Hematopoietic multipotent progenitor cell treated with erythropoietin and hydrocortisone succinate and interleukin-3 and kit ligand, for 4 days (in vitro differentiated cells): ENCODE data around the gene ABLIM2.

Experiments
- DNase-seq: peaks from one replicate; pipeline ENCODE4 v3.0.0-alpha.2; 2015

The ABLIM2 gene

GRCh38 chr4:8192748-8193738, 34.4 kb upstream of the ABLIM2 start:
- DNase-seq, result peak; percentile 96

DNA sequence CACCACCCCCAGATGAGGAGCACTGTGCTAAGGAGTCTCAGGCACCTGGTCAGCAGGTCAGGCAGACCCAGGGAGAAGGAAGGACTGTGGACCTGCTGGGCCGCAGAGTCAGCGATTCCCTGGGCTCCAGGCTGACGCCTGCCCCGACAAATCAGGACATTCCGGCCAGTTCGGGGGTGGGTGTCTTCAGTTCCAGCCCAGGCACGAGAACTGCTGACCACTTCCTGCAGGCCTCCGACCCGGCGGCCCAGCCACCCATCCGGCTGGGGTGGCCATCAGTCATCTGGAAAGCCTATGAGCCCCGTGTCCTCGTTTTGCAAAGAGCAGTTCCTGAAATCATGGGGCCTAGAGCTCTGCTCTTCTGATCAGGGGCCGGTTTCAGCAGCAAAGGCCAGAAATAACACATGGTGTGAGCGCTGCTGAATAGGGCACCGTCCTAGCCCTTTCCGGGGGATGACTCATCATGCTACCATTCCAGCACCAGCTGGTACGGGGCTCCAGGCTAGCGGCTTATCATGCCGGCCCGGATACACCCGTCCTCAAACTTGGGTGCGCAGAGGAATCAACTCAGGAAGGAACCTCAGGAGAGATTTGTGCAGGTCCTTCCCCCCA, 32.6 kb upstream of the ABLIM2 start:
- DNase-seq, result peak; percentile 96

- DNase-seq, result no peak
Measured at GRCh38 chr4:8189551-8190466, 31.2 kb upstream of the ABLIM2 start.

- DNase-seq, result peak; percentile 56
Measured at GRCh38 chr4:8188743-8189550, 30.3 kb upstream of the ABLIM2 start.

DNA sequence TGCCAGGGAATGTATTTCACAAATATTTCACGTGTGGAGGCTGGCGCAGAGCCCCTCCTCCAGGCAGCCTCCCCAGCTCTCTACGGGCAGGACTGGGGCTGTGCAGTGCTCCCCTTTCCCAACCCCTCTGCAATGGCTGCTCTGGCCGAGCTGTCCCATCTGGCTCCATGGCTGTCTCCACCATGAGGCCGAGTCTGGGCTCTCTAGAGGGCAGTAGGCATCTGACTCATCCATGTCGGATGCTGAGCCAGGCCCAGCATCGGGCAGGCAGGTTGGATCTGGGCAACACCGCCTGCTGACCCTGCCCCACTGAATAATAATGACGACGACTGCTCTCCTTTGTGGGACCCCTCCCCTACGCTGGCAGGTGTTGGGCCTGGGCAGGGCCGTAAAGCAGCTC, 29.5 kb upstream of the ABLIM2 start:
- DNase-seq, result no peak

DNA sequence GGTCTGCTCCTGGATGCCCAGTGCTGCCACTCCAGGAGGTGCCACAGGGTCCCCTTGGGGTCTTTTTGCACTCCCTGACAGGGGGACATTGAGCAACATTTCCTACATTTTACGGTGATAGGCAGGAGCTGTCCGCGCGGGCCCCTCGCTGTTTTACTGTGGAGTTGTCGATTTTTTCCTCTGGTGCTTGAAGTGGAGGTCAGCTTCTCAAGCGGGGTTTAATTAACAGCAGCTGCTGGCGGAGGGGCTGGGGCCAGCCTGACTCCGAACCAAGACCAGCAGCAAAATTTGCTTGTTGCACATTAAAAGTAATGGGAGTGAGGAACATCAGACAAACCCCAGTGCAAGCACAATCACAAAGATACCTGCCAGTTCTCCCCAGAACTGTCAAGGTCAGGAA, 27.3 kb upstream of the ABLIM2 start:
- no peak for DNase-seq

GRCh38 chr4:8185295-8185694, 26.7 kb upstream of the ABLIM2 start:
- DNase-seq, result no peak

GRCh38 chr4:8184061-8184460, 25.4 kb upstream of the ABLIM2 start:
- no peak for DNase-seq

GRCh38 chr4:8182858-8183725, 24.5 kb upstream of the ABLIM2 start:
- peak; percentile 65 for DNase-seq

DNA sequence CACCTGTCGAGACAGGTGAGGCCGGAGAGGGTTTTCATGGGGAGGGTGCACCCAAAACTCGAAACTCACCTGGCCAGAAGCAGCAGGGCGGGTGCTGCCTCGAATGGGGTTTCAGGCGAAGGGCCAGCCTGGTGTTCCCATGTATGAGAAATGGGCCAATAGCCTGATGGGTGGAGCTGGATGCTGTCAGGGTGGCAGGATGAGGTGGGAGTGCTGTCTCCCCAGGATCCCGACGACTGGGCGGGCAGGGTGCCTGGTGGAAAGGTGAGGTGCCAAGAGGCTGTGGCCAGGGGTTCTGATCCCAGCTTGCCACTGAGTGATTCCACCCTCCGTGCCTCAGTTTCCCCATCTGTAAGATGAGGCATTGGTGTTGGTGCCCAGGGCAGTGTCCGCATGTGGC, 23.7 kb upstream of the ABLIM2 start:
- no peak for DNase-seq

GRCh38 chr4:8181844-8182243, 23.2 kb upstream of the ABLIM2 start:
- no peak for DNase-seq

- DNase-seq, result no peak
Measured at GRCh38 chr4:8181119-8181518, 22.5 kb upstream of the ABLIM2 start.

DNA sequence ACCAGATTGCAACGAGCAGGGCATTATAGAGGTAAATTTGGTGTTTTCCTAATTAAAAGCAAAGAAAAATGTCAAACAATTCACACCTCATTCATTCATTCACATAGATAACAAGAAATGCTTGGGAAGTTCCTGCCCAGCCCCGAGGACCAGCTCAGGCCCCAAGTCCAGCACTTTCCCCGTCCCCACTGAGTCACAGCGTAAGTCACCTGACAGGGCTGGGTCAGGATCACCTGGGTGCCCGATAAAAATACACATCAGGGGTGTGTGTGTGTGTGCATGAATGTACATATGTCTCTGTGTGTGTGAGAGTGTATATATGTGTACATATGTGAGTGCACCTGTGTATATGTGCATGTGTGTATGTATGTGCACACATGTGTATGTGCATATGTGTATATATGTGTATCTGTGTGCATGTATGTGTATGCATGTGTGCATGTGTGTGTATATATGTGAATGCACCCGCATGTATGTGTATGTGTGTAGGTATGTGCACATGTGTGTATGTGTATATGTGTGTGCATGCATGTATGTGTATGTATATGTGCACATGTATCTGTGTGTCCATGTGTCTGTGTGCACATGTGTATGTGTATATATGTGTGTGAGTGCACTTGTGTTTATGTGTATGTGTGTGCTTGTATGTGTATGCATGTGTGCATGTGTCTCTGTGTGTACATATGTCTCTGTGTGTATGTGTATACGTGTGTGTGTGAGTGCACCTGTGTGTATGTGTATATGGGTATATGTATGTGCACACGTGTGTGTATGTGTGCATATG, 21.9 kb upstream of the ABLIM2 start:
- DNase-seq, result no peak

DNA sequence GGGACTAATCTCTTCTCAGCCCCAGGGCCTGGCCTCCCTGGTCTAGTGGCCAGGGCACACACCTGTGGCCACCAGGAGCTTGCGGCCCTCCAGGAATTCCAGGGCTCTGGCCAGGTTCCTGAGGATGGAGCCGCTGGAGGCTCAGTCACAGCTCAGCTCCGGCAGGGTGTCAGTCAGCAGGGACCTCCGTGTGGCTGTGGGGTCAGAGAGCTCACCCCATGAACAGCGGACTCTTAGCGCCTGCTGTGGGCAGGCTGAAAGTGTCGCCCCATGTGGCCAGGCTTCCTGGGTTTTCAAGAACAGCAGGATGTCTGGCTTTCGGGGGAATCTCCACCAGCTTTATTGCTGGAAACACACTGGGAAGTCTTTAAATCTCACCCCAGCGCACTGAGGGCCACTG, 21.2 kb upstream of the ABLIM2 start:
- no peak for DNase-seq

DNA sequence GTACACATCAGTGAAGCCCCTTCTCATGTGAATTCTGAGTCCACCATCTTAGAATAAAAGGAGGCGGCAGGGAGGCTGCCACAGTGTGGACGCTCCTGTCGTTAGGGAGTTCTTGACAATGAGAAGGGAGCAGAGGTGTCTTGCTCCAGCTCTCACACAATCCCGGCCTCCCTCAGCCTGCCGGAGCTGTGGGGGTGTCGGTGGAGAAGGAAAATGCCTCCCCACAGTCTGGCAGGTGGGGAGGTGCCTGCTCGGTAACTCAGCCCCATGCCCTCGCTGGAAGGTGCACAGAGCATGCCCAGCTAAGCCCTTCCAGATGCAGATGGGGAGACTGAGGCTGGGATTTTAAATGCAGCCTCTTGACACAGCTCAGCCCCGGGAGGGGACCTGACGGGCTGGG, 20.5 kb upstream of the ABLIM2 start:
- DNase-seq, result no peak

DNA sequence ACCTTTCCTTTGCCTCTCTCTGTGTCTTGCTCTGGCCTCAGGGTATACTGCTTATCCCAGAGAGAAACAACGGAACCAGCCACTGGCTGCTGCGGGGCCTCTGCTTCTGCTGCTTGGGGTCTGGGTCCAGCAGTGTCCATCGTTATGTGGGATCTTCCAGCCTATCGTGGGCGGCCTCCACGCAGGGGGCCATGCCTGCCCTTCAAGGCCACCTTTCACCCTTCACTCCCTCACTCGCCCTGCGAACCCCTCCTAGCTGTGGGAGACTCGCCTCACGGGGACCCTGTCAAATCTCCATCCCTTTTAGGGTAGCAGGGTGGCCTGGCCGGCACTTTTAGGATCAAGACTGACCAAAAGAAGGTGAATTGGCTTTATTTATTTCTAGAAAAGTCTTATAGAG, 19.3 kb upstream of the ABLIM2 start:
- no peak for DNase-seq

DNA sequence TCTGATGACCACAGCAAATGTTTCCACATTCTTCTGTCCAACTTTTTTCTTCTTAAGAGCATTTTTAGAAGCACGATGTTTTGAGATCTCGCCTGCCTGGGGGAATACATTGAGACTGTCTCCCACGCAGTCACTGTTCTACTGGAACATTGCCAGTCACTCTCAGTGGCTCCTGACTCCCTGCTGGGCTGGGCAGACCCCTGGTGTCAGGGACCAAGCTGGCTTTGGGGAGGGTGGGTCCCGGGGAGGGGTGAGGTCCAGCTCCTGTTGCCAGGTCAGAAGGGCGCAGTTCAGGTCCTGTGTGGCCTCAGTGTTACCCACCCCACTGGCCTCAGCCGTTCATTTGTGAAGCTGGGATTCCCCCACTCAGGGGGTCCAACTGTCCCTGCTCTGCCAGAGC, 18.9 kb upstream of the ABLIM2 start:
- DNase-seq, result no peak

DNA sequence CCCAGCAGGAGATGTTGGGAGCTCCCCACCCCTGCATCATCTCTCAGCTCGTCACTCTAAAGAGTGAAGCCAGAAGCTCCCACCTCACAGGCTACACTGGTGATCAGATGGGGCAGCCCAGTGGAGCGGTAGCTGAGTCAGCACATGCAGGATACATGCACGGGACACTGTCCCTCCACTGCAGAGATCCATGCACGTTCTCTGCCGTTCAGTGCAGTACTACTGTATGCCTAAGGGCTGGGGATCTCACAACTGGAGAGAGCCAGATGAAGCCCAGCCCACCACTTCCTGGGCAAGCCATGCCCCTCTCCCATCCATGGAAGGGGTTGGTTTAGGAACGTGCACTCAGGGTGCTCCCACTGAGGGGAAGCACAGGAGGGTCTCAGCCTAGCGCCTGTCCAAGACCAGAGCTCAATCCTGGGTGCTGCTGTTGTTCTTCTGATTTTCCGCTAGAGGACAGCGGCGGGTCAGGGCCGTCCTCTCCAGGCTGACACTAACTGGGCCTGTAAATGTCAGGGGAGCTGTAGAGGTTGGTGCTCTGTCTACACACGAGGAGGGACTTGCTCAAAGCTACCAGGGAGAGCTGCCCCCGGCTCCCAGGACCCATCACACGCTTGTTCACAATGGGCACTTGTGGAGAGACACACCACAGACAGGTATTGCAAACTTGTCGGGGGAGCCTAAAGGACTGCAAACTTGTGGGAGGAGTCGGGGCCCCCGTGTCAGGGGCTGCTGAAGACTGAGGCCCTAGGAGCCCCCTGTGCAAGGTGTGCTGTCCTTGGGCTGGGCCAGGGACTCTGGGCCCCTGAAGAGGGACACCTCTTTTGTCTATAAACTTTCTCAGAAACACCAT, 18.2 kb upstream of the ABLIM2 start:
- DNase-seq, result peak; percentile 78

GRCh38 chr4:8175686-8176085, 17.1 kb upstream of the ABLIM2 start:
- DNase-seq, result no peak

GRCh38 chr4:8174970-8175369, 16.4 kb upstream of the ABLIM2 start:
- DNase-seq, result no peak
